HepG2 (cell line): ENCODE measurements around the gene CD3D. TPM values are rescaled to one million over a fixed set of nuclear protein-coding genes. Genes with fewer than 3 reads are reported as not detected.

Experiments
- ATAD3A ChIP-seq: sonication (generic); formaldehyde crosslinking; IDR thresholded peaks from 2 replicates; pipeline ENCODE4 v1.4.0; 2020; ENCODE audit warnings: missing genetic modification reagents
- HOXD1 ChIP-seq: sonication (generic); formaldehyde crosslinking; IDR thresholded peaks from 2 replicates; pipeline ENCODE4 v1.5.0; 2020; ENCODE audit warnings: missing genetic modification reagents
- MED1 ChIP-seq: sonication (generic); formaldehyde crosslinking; IDR thresholded peaks from 2 replicates; pipeline ENCODE4 v1.4.0; 2020; ENCODE audit warnings: missing genetic modification reagents
- MXD4 ChIP-seq: IDR thresholded peaks from 2 replicates; pipeline ENCODE4 v1.6.1; 2016; ENCODE audit warnings: mild to moderate bottlenecking, missing biosample characterization, missing genetic modification reagents
- NKX3-1 ChIP-seq: sonication (generic); formaldehyde crosslinking; IDR thresholded peaks from 2 replicates; pipeline ENCODE4 v1.5.0; 2020; ENCODE audit warnings: missing genetic modification reagents
- PPARG ChIP-seq: conservative IDR thresholded peaks from 2 replicates; pipeline ENCODE4 v1.6.1; 2016; ENCODE audit warnings: missing biosample characterization, missing genetic modification reagents
- RFX5 ChIP-seq: IDR thresholded peaks from 2 replicates; pipeline ENCODE4 v1.6.1; 2011; ENCODE audit warnings: low read depth, low read length, improper control_type of control experiment
- SRY ChIP-seq: sonication (generic); formaldehyde crosslinking; IDR thresholded peaks from 2 replicates; pipeline ENCODE4 v1.8.0; 2022; ENCODE audit warnings: mild to moderate bottlenecking, missing genetic modification reagents
- STAG1 ChIP-seq: sonication (generic); formaldehyde crosslinking; IDR thresholded peaks from 2 replicates; pipeline ENCODE4 v1.4.0; 2020; ENCODE audit warnings: missing genetic modification reagents
- STAT5B ChIP-seq: sonication (generic); formaldehyde crosslinking; IDR thresholded peaks from 2 replicates; pipeline ENCODE4 v1.4.0; 2020; ENCODE audit warnings: missing genetic modification reagents
- SYNCRIP ChIP-seq: fragments of 200-400 bp; formaldehyde crosslinking; IDR thresholded peaks from 2 replicates; pipeline ENCODE4 v1.6.1; 2018; ENCODE audit warnings: mild to moderate bottlenecking, low read depth, low read length; ENCODE audit not compliant: insufficient read depth
- WIZ ChIP-seq: sonication (generic); formaldehyde crosslinking; IDR thresholded peaks from 2 replicates; pipeline ENCODE4 v1.5.1; 2020; ENCODE audit warnings: mild to moderate bottlenecking, missing genetic modification reagents
- ZFP90 ChIP-seq: sonication (generic); formaldehyde crosslinking; IDR thresholded peaks from 2 replicates; pipeline ENCODE4 v1.8.0; 2022; ENCODE audit warnings: missing genetic modification reagents, mild to moderate bottlenecking, inconsistent platforms, borderline replicate concordance
- ZFY ChIP-seq: sonication (generic); formaldehyde crosslinking; IDR thresholded peaks from 2 replicates; pipeline ENCODE4 v1.4.0; 2020; ENCODE audit warnings: missing genetic modification reagents
- ZNF326 ChIP-seq: sonication (generic); formaldehyde crosslinking; IDR thresholded peaks from 2 replicates; pipeline ENCODE4 v1.4.0; 2020; ENCODE audit warnings: missing genetic modification reagents, borderline replicate concordance
- ZNF335 ChIP-seq: sonication (generic); formaldehyde crosslinking; IDR thresholded peaks from 2 replicates; pipeline ENCODE4 v1.4.0; 2020; ENCODE audit warnings: missing genetic modification reagents
- ZNF766 ChIP-seq: sonication (generic); formaldehyde crosslinking; IDR thresholded peaks from 2 replicates; pipeline ENCODE4 v1.5.0; 2020; ENCODE audit warnings: missing genetic modification reagents, borderline replicate concordance
- ZNF883 ChIP-seq: sonication (generic); formaldehyde crosslinking; IDR thresholded peaks from 2 replicates; pipeline ENCODE4 v1.5.1; 2020; ENCODE audit warnings: mild to moderate bottlenecking, missing genetic modification reagents; ENCODE audit errors: not compliant biosample characterization
- polyA plus RNA-seq, 8 experiments: library from polyadenylated mRNA; depleted of rRNA in 3 of 8; stranded (reverse) in 7 of 8; unstranded in 1 of 8; fragments of >200 nt; fragmentation: Illumina TruSeq in 4 of 8; extraction: Trizol in 4 of 8; gene quantifications; 2 replicates each; pipeline versions ENCODE4 v1.2.1 to v1.2.3, GENCODE V29; 2011 to 2016; ENCODE audit warnings: low read depth in 4 of 8, missing spikeins in 1 of 8, mixed read lengths in 1 of 8; ENCODE audit not compliant: insufficient read depth in 1 of 8
- total RNA-seq, 5 experiments: library from RNA; depleted of rRNA; stranded (reverse); fragments of >200 nt; fragmentation: Illumina TruSeq; extraction: Trizol; gene quantifications; 2 replicates each; pipeline ENCODE4 v1.2.3, GENCODE V29; 2016; ENCODE audit warnings: low read depth in 1 of 5
- TF ChIP-seq, protein P1 (sequence below): sonication (generic); formaldehyde crosslinking; IDR thresholded peaks from 2 replicates; pipeline ENCODE4 v1.4.0; 2020; ENCODE audit warnings: mild to moderate bottlenecking, missing genetic modification reagents
- TF ChIP-seq, protein P2 (sequence below): sonication (generic); formaldehyde crosslinking; IDR thresholded peaks from 2 replicates; pipeline ENCODE4 v1.4.0; 2020; ENCODE audit warnings: missing genetic modification reagents
- TF ChIP-seq, protein P3 (sequence below): sonication (generic); formaldehyde crosslinking; IDR thresholded peaks from 2 replicates; pipeline ENCODE4 v1.5.0; 2020; ENCODE audit warnings: missing genetic modification reagents, mild to moderate bottlenecking, borderline replicate concordance
- TF ChIP-seq, protein P4 (sequence below): IDR thresholded peaks from 2 replicates; pipeline ENCODE4 v1.6.1; 2012; ENCODE audit warnings: inconsistent platforms

CD3D gene
- total and polyA plus RNA-seq, 2 of the 13 experiments (the other 11 are each of a cell fraction or from before 2014, with no cell fraction given): 0.66 to 6.6 TPM

DNA sequence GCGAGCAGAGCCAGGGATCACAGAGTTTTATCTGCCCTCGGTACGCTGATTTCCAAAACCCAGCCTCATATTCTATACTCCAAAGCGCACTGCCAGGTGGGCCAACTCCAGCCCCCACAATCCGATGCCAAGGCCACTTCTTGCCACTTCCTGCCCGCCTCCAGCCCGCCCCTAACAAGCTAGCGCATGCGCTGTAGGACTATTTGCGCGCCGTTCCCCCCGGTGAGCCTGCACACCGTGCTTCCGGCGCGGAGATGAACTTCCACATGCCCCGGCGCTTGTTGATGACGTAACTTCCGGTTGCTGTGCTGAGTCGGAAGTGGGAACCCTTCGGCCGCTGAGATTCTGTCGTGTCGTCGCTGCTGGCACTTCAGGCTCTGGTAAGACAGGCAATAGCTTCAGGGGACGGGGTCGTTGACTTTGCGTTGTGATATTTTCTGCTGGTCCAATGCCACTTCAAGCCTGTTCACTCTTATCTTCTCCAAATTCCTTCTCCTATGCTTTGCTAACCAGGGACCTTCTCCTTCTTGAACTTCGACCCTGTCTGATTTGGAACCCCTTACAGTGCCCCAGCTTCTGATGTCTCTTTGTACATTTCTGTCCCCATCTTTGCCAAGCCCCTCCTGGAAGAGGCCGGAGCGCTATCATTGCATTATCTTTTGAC lies 16.9 kb upstream of the CD3D start, which contains the start of gene UBE4A (continued):
- TF ChIP-seq ZNF766 (no peak), ZFP90 (CRISPR knock-in tag) (peak; percentile 70; the same call in 1 of the 2 replicates), RFX5 (peak; percentile 53; the same call in 1 of the 2 replicates), STAT5B (CRISPR knock-in tag) (0 out of 2 replicates have a peak, but pooled peaks have one; percentile 30), WIZ (CRISPR knock-in tag) (0 out of 2 replicates have a peak, but pooled peaks have one; percentile 50), PPARG (CRISPR knock-in tag) (no peak; the same call in 1 of the 2 replicates), SYNCRIP (no peak), ZNF883 (CRISPR knock-in tag) (peak; percentile 46), NKX3-1 (peak; percentile 78; the same call in 1 of the 2 replicates), MXD4 (CRISPR knock-in tag) (peak; percentile 82; the same call in 1 of the 2 replicates), MED1 (peak; percentile 67), ZNF335 (CRISPR knock-in tag) (peak; percentile 93), HOXD1 (CRISPR knock-in tag) (no peak), SRY (CRISPR knock-in tag) (peak; percentile 49; the same call in 1 of the 2 replicates), ZNF326 (CRISPR knock-in tag) (no peak), ATAD3A (CRISPR knock-in tag) (no peak), ZFY (peak; percentile 55), STAG1 (CRISPR knock-in tag) (peak; percentile 2; the same call in 1 of the 2 replicates)
- TF ChIP-seq, protein P1, sequence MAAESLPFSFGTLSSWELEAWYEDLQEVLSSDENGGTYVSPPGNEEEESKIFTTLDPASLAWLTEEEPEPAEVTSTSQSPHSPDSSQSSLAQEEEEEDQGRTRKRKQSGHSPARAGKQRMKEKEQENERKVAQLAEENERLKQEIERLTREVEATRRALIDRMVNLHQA: no peak
- TF ChIP-seq, protein P2, sequence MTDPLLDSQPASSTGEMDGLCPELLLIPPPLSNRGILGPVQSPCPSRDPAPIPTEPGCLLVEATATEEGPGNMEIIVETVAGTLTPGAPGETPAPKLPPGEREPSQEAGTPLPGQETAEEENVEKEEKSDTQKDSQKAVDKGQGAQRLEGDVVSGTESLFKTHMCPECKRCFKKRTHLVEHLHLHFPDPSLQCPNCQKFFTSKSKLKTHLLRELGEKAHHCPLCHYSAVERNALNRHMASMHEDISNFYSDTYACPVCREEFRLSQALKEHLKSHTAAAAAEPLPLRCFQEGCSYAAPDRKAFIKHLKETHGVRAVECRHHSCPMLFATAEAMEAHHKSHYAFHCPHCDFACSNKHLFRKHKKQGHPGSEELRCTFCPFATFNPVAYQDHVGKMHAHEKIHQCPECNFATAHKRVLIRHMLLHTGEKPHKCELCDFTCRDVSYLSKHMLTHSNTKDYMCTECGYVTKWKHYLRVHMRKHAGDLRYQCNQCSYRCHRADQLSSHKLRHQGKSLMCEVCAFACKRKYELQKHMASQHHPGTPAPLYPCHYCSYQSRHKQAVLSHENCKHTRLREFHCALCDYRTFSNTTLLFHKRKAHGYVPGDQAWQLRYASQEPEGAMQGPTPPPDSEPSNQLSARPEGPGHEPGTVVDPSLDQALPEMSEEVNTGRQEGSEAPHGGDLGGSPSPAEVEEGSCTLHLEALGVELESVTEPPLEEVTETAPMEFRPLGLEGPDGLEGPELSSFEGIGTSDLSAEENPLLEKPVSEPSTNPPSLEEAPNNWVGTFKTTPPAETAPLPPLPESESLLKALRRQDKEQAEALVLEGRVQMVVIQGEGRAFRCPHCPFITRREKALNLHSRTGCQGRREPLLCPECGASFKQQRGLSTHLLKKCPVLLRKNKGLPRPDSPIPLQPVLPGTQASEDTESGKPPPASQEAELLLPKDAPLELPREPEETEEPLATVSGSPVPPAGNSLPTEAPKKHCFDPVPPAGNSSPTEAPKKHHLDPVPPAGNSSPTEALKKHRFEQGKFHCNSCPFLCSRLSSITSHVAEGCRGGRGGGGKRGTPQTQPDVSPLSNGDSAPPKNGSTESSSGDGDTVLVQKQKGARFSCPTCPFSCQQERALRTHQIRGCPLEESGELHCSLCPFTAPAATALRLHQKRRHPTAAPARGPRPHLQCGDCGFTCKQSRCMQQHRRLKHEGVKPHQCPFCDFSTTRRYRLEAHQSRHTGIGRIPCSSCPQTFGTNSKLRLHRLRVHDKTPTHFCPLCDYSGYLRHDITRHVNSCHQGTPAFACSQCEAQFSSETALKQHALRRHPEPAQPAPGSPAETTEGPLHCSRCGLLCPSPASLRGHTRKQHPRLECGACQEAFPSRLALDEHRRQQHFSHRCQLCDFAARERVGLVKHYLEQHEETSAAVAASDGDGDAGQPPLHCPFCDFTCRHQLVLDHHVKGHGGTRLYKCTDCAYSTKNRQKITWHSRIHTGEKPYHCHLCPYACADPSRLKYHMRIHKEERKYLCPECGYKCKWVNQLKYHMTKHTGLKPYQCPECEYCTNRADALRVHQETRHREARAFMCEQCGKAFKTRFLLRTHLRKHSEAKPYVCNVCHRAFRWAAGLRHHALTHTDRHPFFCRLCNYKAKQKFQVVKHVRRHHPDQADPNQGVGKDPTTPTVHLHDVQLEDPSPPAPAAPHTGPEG: no peak; the same call in 1 of the 2 replicates
- TF ChIP-seq, protein P3, sequence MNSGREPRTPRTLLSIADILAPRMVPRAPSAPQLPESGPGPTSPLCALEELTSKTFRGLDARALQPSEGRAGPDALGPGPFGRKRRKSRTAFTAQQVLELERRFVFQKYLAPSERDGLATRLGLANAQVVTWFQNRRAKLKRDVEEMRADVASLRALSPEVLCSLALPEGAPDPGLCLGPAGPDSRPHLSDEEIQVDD (CRISPR knock-in tag): no peak
- TF ChIP-seq, protein P4, sequence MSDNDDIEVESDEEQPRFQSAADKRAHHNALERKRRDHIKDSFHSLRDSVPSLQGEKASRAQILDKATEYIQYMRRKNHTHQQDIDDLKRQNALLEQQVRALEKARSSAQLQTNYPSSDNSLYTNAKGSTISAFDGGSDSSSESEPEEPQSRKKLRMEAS: peak; percentile 86
